Measurements from ENCODE around the gene BMPER.

DNA sequence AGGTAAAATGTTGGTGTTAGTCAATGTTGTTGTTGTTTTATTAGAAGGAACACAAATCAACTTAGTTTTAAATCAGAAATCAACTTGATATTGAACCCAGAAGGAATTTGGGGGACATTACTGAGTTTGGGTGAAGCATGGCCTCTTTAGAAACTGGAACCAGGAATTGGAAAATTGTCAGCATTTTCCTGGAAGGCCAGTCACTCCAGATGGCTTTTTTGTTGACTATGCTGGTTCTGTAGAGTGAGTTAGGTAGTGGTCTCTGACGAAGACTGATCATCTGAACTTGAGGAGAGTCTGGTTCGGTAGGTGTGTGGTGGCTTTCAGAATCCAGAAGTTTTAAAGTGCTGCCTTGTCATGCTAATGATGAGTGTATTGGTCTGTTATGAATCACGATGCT, 111.5 kb downstream of the BMPER start:
- TF ChIP-seq, protein P1, sequence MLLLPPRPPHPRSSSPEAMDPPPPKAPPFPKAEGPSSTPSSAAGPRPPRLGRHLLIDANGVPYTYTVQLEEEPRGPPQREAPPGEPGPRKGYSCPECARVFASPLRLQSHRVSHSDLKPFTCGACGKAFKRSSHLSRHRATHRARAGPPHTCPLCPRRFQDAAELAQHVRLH (tag by site-specific recombination; IDR thresholded peaks at IDR 0.05), result no peak
- TF ChIP-seq SP2 (tag by site-specific recombination; IDR thresholded peaks at IDR 0.05) (no peak), ZFP3 (tag by site-specific recombination; IDR thresholded peaks at IDR 0.05; ENCODE audit: low read depth) (no peak), ZNF416 (tag by site-specific recombination; IDR thresholded peaks at IDR 0.05) (no peak), ZNF274 (IDR thresholded peaks at IDR 0.05; ENCODE audit: low read length) (no peak), ZNF274 (tag by site-specific recombination; IDR thresholded peaks at IDR 0.05; ENCODE audit: borderline replicate concordance) (no peak)
- TF ChIP-seq, protein P2, sequence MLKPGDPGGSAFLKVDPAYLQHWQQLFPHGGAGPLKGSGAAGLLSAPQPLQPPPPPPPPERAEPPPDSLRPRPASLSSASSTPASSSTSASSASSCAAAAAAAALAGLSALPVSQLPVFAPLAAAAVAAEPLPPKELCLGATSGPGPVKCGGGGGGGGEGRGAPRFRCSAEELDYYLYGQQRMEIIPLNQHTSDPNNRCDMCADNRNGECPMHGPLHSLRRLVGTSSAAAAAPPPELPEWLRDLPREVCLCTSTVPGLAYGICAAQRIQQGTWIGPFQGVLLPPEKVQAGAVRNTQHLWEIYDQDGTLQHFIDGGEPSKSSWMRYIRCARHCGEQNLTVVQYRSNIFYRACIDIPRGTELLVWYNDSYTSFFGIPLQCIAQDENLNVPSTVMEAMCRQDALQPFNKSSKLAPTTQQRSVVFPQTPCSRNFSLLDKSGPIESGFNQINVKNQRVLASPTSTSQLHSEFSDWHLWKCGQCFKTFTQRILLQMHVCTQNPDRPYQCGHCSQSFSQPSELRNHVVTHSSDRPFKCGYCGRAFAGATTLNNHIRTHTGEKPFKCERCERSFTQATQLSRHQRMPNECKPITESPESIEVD (tag by site-specific recombination; IDR thresholded peaks at IDR 0.05), result no peak
- TF ChIP-seq, protein P3, sequence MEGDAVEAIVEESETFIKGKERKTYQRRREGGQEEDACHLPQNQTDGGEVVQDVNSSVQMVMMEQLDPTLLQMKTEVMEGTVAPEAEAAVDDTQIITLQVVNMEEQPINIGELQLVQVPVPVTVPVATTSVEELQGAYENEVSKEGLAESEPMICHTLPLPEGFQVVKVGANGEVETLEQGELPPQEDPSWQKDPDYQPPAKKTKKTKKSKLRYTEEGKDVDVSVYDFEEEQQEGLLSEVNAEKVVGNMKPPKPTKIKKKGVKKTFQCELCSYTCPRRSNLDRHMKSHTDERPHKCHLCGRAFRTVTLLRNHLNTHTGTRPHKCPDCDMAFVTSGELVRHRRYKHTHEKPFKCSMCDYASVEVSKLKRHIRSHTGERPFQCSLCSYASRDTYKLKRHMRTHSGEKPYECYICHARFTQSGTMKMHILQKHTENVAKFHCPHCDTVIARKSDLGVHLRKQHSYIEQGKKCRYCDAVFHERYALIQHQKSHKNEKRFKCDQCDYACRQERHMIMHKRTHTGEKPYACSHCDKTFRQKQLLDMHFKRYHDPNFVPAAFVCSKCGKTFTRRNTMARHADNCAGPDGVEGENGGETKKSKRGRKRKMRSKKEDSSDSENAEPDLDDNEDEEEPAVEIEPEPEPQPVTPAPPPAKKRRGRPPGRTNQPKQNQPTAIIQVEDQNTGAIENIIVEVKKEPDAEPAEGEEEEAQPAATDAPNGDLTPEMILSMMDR (tag by site-specific recombination; IDR thresholded peaks at IDR 0.05), result no peak
- TF ChIP-seq, protein P4, sequence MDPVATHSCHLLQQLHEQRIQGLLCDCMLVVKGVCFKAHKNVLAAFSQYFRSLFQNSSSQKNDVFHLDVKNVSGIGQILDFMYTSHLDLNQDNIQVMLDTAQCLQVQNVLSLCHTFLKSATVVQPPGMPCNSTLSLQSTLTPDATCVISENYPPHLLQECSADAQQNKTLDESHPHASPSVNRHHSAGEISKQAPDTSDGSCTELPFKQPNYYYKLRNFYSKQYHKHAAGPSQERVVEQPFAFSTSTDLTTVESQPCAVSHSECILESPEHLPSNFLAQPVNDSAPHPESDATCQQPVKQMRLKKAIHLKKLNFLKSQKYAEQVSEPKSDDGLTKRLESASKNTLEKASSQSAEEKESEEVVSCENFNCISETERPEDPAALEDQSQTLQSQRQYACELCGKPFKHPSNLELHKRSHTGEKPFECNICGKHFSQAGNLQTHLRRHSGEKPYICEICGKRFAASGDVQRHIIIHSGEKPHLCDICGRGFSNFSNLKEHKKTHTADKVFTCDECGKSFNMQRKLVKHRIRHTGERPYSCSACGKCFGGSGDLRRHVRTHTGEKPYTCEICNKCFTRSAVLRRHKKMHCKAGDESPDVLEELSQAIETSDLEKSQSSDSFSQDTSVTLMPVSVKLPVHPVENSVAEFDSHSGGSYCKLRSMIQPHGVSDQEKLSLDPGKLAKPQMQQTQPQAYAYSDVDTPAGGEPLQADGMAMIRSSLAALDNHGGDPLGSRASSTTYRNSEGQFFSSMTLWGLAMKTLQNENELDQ (tag by site-specific recombination; IDR thresholded peaks at IDR 0.05; ENCODE audit: low read depth), result no peak
- TF ChIP-seq, protein P5, sequence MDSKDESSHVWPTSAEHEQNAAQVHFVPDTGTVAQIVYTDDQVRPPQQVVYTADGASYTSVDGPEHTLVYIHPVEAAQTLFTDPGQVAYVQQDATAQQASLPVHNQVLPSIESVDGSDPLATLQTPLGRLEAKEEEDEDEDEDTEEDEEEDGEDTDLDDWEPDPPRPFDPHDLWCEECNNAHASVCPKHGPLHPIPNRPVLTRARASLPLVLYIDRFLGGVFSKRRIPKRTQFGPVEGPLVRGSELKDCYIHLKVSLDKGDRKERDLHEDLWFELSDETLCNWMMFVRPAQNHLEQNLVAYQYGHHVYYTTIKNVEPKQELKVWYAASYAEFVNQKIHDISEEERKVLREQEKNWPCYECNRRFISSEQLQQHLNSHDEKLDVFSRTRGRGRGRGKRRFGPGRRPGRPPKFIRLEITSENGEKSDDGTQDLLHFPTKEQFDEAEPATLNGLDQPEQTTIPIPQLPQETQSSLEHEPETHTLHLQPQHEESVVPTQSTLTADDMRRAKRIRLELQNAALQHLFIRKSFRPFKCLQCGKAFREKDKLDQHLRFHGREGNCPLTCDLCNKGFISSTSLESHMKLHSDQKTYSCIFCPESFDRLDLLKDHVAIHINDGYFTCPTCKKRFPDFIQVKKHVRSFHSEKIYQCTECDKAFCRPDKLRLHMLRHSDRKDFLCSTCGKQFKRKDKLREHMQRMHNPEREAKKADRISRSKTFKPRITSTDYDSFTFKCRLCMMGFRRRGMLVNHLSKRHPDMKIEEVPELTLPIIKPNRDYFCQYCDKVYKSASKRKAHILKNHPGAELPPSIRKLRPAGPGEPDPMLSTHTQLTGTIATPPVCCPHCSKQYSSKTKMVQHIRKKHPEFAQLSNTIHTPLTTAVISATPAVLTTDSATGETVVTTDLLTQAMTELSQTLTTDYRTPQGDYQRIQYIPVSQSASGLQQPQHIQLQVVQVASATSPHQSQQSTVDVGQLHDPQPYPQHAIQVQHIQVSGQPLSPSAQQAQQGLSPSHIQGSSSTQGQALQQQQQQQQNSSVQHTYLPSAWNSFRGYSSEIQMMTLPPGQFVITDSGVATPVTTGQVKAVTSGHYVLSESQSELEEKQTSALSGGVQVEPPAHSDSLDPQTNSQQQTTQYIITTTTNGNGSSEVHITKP (tag by site-specific recombination; IDR thresholded peaks at IDR 0.05), result no peak
